ENCODE data around the gene PCNX1. TPM values are rescaled to one million over a fixed set of nuclear protein-coding genes. Genes with fewer than 3 reads are reported as not detected.
"Not testable (repeated sequence)": the region's sequence is repeated elsewhere in the genome, so short reads cannot be mapped to it uniquely, and the experiment has no call there.

Gene PCNX1
- polyA plus RNA-seq, 1 experiment = 33.2 TPM

DNA sequence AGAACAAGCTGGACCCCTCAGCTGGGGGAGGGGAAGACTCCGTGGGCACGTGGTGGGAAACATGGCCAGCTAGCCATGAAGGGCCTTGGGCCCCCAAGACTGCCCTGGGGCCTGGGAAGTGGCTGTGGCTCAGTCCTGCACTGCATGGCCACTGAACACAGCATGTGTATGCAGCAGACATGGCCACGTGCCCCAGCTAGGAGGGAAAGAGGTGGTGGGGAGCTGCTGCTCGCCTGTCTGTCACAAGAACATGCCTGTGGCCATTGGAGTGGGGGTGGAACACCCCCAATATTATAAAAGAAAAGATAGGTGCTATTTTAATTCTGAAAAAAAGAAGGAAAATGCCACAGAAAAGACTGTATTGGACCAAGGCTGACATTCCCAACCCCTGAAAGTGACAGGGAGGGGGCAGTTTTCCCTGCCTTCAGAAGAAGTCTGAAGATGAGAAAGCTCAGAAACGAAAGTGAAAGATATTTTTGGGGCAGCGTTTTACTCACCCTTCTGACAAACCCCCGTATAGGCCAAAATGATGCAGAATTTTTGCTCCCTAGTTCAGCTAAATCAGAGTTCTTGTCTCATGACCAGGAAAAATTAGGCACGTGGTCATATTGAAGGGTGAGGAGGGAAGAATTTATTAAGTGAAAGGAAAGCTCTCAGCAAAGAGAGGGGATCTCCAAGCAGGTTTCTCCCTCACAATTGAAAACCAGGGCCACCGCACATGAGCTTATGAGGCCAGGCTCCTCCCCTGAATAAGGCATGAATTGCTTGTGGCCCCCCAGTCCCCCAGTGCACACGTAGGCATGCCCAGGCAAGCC, 35.2 kb upstream of the PCNX1 start:
- ChIA-PET POLR2A (no interaction called here), CTCF (interaction anchor here (0.7 to 1.4 kb wide), 6 partner anchors 10 to 1817 kb away, joined by 3 to 4 read pairs (median 4); partner anchors contain the start of gene PCNX1)

DNA sequence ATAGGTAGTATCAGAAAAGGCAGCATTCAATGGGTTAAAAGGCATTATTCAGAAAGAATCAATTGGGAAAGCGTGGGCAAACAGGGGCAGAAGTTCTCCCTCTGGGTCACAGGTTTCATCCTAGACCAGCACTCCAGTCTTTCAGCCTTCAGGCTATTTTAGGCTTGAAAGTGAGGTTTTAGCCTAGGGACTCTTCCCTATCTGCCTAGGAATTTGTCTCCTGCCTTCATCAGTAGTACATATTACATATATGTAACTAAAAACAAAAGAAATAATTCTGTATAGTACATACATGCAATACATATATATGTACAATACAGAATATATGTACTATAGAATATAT, 34.6 kb upstream of the PCNX1 start:
- ChIA-PET POLR2A (no interaction called here), CTCF (interaction anchor here (1.0 kb wide), 2 partner anchors 11 to 12 kb away, joined by 4 read pairs; no protein-coding TSS in a partner anchor)
- no peak for TF ChIP-seq CTCF (IDR thresholded peaks at IDR 0.05; ENCODE audit: insufficient read depth, low read depth, low read length)
- no peak for DNase-seq (ENCODE audit: low read depth)
- Histone ChIP-seq H3K36me3 (ENCODE audit: control insufficient read depth, insufficient read depth, low read length) (no peaks in the 10 kb centered on the region), H3K27me3 (ENCODE audit: control insufficient read depth, insufficient read depth, low read length) (no peaks in the 10 kb centered on the region), H3K4me3 (ENCODE audit: low read depth, low read length) (no peak overlapping the region)

More for the DNA sequence above, 35.2 kb upstream of the PCNX1 start:
- no peak for DNase-seq (ENCODE audit: low read depth)
- Histone ChIP-seq H3K27me3 (ENCODE audit: control insufficient read depth, insufficient read depth, low read length) (no peaks in the 10 kb centered on the region), H3K4me3 (ENCODE audit: low read depth, low read length) (no peak overlapping the region), H3K36me3 (ENCODE audit: control insufficient read depth, insufficient read depth, low read length) (no peaks in the 10 kb centered on the region)
- no peak for TF ChIP-seq CTCF (IDR thresholded peaks at IDR 0.05; ENCODE audit: insufficient read depth, low read depth, low read length)

- ChIA-PET POLR2A (no interaction called here), CTCF (no interaction called here)
- no peaks in the 10 kb centered on the region for H3K27me3 ChIP-seq (ENCODE audit: control insufficient read depth, insufficient read depth, low read length)
- no peak overlapping the region for H3K4me3 ChIP-seq (ENCODE audit: low read depth, low read length)
- no peaks in the 10 kb centered on the region for H3K36me3 ChIP-seq (ENCODE audit: control insufficient read depth, insufficient read depth, low read length)
- TF ChIP-seq CTCF (IDR thresholded peaks at IDR 0.05; ENCODE audit: insufficient read depth, low read depth, low read length) = no peak
- no peak for DNase-seq (ENCODE audit: low read depth)
Observed at GRCh38 chr14:70873627-70874026, 33.6 kb upstream of the PCNX1 start.

GRCh38 chr14:70875811-70876460, 31.3 kb upstream of the PCNX1 start:
- not testable (repeated sequence) for DNase-seq (ENCODE audit: low read depth)
- CTCF ChIA-PET = interaction anchor here (1.1 kb wide), 1 partner anchor 14 kb away, joined by 3 read pairs; no protein-coding TSS in a partner anchor

DNA sequence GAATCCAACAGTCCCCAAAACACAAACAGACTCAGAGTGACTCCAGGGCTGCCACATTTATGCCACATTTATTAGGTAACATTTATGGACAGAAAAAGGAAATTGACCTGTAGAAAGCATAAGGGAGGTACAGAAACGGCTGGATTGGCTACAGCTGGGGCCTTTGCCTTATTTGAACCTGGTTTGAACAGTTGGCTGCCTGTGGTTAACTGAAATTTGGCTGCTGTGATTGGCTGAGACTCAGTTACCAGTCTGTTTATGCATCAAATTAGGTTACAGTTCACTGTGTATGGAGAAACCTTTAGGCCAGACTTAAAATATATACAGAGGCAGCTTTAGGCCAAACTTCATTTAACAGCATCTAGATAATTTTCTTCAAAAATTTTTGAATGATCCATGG, 27.8 kb upstream of the PCNX1 start:
- Histone ChIP-seq H3K4me3 (ENCODE audit: low read depth, low read length) (no peak overlapping the region), H3K27me3 (ENCODE audit: control insufficient read depth, insufficient read depth, low read length) (no peaks in the 10 kb centered on the region), H3K36me3 (ENCODE audit: control insufficient read depth, insufficient read depth, low read length) (no peaks in the 10 kb centered on the region)
- TF ChIP-seq CTCF (IDR thresholded peaks at IDR 0.05; ENCODE audit: insufficient read depth, low read depth, low read length) = no peak
- CTCF ChIA-PET = interaction anchor here (1.3 kb wide), 1 partner anchor 62 kb away, joined by 4 read pairs; no protein-coding TSS in a partner anchor
- DNase-seq (ENCODE audit: low read depth) = no peak
- POLR2A ChIA-PET = no interaction called here

More at GRCh38 chr14:70875811-70876460, 31.3 kb upstream of the PCNX1 start:
- H3K27me3 ChIP-seq (ENCODE audit: control insufficient read depth, insufficient read depth, low read length); H3K36me3 ChIP-seq (ENCODE audit: control insufficient read depth, insufficient read depth, low read length); POLR2A ChIA-PET; H3K4me3 ChIP-seq (ENCODE audit: low read depth, low read length): not testable (repeated sequence)

- POLR2A ChIA-PET; DNase-seq (ENCODE audit: low read depth); H3K4me3 ChIP-seq (ENCODE audit: low read depth, low read length); CTCF ChIA-PET; H3K36me3 ChIP-seq (ENCODE audit: control insufficient read depth, insufficient read depth, low read length); H3K27me3 ChIP-seq (ENCODE audit: control insufficient read depth, insufficient read depth, low read length): not testable (repeated sequence)
Observed at GRCh38 chr14:70880888-70881287, 26.4 kb upstream of the PCNX1 start.
